Measurements from ENCODE around the gene SERPINA10.
"Not testable (repeated sequence)": the region's sequence is repeated elsewhere in the genome, so short reads cannot be mapped to it uniquely, and the experiment has no call there.

DNA sequence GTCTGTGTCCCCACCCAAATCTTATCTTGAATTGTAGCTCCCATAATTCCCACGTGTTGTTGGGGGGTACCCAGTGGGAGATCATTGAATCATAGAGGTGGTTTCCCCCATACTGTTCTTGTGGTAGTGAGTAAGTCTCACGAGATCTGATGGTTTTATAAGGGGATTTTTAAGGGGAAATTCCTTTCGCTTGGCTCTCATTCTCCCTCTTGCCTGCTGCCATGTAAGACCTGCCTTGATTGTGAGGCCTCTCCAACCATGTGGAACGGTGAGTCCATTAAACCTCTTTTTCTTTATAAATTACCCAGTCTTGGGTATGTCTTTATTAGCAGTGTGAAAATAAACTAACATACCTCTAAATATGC, 3.1 kb upstream of the SERPINA10 start:
- TF ChIP-seq, protein P1, sequence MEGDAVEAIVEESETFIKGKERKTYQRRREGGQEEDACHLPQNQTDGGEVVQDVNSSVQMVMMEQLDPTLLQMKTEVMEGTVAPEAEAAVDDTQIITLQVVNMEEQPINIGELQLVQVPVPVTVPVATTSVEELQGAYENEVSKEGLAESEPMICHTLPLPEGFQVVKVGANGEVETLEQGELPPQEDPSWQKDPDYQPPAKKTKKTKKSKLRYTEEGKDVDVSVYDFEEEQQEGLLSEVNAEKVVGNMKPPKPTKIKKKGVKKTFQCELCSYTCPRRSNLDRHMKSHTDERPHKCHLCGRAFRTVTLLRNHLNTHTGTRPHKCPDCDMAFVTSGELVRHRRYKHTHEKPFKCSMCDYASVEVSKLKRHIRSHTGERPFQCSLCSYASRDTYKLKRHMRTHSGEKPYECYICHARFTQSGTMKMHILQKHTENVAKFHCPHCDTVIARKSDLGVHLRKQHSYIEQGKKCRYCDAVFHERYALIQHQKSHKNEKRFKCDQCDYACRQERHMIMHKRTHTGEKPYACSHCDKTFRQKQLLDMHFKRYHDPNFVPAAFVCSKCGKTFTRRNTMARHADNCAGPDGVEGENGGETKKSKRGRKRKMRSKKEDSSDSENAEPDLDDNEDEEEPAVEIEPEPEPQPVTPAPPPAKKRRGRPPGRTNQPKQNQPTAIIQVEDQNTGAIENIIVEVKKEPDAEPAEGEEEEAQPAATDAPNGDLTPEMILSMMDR (IDR thresholded peaks at IDR 0.05): not testable (repeated sequence)
- not testable (repeated sequence) for TF ChIP-seq POLR2A (IDR thresholded peaks at IDR 0.05)

Measured in thyroid gland (tissue), 4 donors.